Keratinocyte (primary cell): ENCODE measurements around the gene STAC3. TPM values are rescaled to one million over a fixed set of nuclear protein-coding genes. Genes with fewer than 3 reads are reported as not detected.

Experiments
- DNase-seq: peaks from one replicate; pipeline ENCODE4 v3.0.0-alpha.2; 2011; ENCODE audit warnings: low read depth, missing footprints, low spot score
- FAIRE-seq: peaks from 2 replicates; lab custom pipeline; 2011; peaks lifted over from hg19 to GRCh38; lab: Jason Lieb, UNC
- H2AFZ ChIP-seq: 2 replicates; pipeline ENCODE4 v1.6.0; 2012; ENCODE audit warnings: low read length, control low read depth, inconsistent platforms; ENCODE audit not compliant: control insufficient read depth
- H3K27ac ChIP-seq: 2 replicates; pipeline ENCODE4 v1.5.1; 2011; ENCODE audit warnings: low read length; ENCODE audit not compliant: control insufficient read depth, insufficient read depth
- H3K27me3 ChIP-seq: 3 replicates; pipeline ENCODE4 v1.6.0; 2011; ENCODE audit warnings: low read length; ENCODE audit not compliant: control insufficient read depth, insufficient read depth; ENCODE audit errors: extremely low read depth
- H3K36me3 ChIP-seq, 2 experiments: 2 replicates in 1 of 2; 3 replicates in 1 of 2; pipeline ENCODE4 v1.5.1; 2011; ENCODE audit warnings: low read length in 2 of 2, mild to moderate bottlenecking in 1 of 2; ENCODE audit not compliant: control insufficient read depth in 2 of 2, insufficient read depth in 2 of 2; ENCODE audit errors: extremely low read depth in 1 of 2
- H3K4me1 ChIP-seq: 3 replicates; pipeline ENCODE4 v1.5.1; 2011; ENCODE audit warnings: low read length; ENCODE audit not compliant: control insufficient read depth, insufficient read depth; ENCODE audit errors: extremely low read depth
- H3K4me2 ChIP-seq: 3 replicates; pipeline ENCODE4 v1.6.0; 2011; ENCODE audit warnings: low read depth, low read length; ENCODE audit not compliant: control insufficient read depth, insufficient read depth; ENCODE audit errors: extremely low read depth
- H3K4me3 ChIP-seq, 3 experiments: fragments of 200-600 bp in 1 of 3; sonication (generic) in 1 of 3; 2 replicates in 2 of 3; 3 replicates in 1 of 3; pipeline ENCODE4 v1.5.1; 2011 to 2016; ENCODE audit warnings: low read length in 3 of 3, mild to moderate bottlenecking in 3 of 3, control low read depth in 2 of 3, inconsistent platforms in 1 of 3, low read depth in 1 of 3, mixed read lengths in 1 of 3, mixed run types in 1 of 3, moderate library complexity in 1 of 3; ENCODE audit not compliant: control insufficient read depth in 2 of 3, insufficient read depth in 2 of 3; ENCODE audit errors: extremely low read depth in 1 of 3
- H3K79me2 ChIP-seq: 2 replicates; pipeline ENCODE4 v1.6.0; 2012; ENCODE audit warnings: low read length; ENCODE audit not compliant: control insufficient read depth, insufficient read depth
- H3K9ac ChIP-seq: 3 replicates; pipeline ENCODE4 v1.6.0; 2011; ENCODE audit warnings: low read length; ENCODE audit not compliant: control insufficient read depth, insufficient read depth; ENCODE audit errors: extremely low read depth
- H3K9me1 ChIP-seq: 3 replicates; pipeline ENCODE4 v1.6.0; 2011; ENCODE audit warnings: low read length; ENCODE audit not compliant: control insufficient read depth, insufficient read depth; ENCODE audit errors: extremely low read depth
- H3K9me3 ChIP-seq: 2 replicates; pipeline ENCODE4 v1.5.1; 2012; ENCODE audit warnings: low read depth, low read length; ENCODE audit not compliant: control insufficient read depth
- H4K20me1 ChIP-seq: 3 replicates; pipeline ENCODE4 v1.6.0; 2011; ENCODE audit warnings: low read length; ENCODE audit not compliant: control insufficient read depth, insufficient read depth; ENCODE audit errors: extremely low read depth
- EZH2 ChIP-seq: IDR thresholded peaks from one replicate; pipeline ENCODE4 v1.6.1; 2012; ENCODE audit warnings: inconsistent platforms, mild to moderate bottlenecking, low read length, moderate library complexity
- dilution Hi-C: fragments of 300-500 bp; cut with MboI; formaldehyde crosslinking; loops from one replicate; pipeline ENCODE4 v1.7.0; 2020; ENCODE audit warnings: low sequenced_read_pairs; ENCODE audit not compliant: extremely low pct_ligation_motif_present
- polyA plus RNA-seq, 5 experiments: library from polyadenylated mRNA; depleted of rRNA in 3 of 5; stranded (reverse) in 3 of 5; stranded (forward) in 1 of 5; unstranded in 1 of 5; fragments of >200 nt; gene quantifications; 1 replicate in 1 of 5; 2 replicates in 3 of 5; 3 replicates in 1 of 5; pipeline versions ENCODE4 v1.2.1 to v1.2.3, GENCODE V29; 2011 to 2012; ENCODE audit warnings: missing spikeins in 2 of 5, low read depth in 1 of 5, low replicate concordance in 1 of 5
- TF ChIP-seq, protein P1 (sequence below), 3 experiments: IDR thresholded peaks in 1 of 3; conservative IDR thresholded peaks in 1 of 3; optimal IDR thresholded peaks in 1 of 3; 2 replicates in 2 of 3; 3 replicates in 1 of 3; pipeline versions ENCODE3 to v1.5.1; 2011; ENCODE audit warnings: low read length in 3 of 3, mild to moderate bottlenecking in 3 of 3, moderate library complexity in 2 of 3, control low read depth in 1 of 3, inconsistent platforms in 1 of 3; ENCODE audit not compliant: insufficient read depth in 2 of 3; ENCODE audit errors: extremely low read depth in 1 of 3

Gene STAC3
- polyA plus RNA-seq, 1 donor (not counting 4 experiments of a cell fraction or from before 2014, with no cell fraction given), result 0.94 TPM

GRCh38 chr12:57215065-57215464 lies 35.9 kb downstream of the STAC3 start:
- H3K36me3 ChIP-seq, result peaks cover 0 to 5% of the 10 kb centered on the region in 2 experiments
- no peak overlapping the region for H3K4me3 ChIP-seq
- no peaks in the 10 kb centered on the region for H3K9me1 ChIP-seq
- H3K9ac ChIP-seq, result no peak overlapping the region
- H3K79me2 ChIP-seq, result no peaks in the 10 kb centered on the region
- peaks cover 44% of the 10 kb centered on the region for H3K27me3 ChIP-seq
- no peak for DNase-seq
- H2AFZ ChIP-seq, result no peak overlapping the region
- no peaks in the 10 kb centered on the region for H3K9me3 ChIP-seq
- no peak for TF ChIP-seq EZH2
- TF ChIP-seq, protein P1, sequence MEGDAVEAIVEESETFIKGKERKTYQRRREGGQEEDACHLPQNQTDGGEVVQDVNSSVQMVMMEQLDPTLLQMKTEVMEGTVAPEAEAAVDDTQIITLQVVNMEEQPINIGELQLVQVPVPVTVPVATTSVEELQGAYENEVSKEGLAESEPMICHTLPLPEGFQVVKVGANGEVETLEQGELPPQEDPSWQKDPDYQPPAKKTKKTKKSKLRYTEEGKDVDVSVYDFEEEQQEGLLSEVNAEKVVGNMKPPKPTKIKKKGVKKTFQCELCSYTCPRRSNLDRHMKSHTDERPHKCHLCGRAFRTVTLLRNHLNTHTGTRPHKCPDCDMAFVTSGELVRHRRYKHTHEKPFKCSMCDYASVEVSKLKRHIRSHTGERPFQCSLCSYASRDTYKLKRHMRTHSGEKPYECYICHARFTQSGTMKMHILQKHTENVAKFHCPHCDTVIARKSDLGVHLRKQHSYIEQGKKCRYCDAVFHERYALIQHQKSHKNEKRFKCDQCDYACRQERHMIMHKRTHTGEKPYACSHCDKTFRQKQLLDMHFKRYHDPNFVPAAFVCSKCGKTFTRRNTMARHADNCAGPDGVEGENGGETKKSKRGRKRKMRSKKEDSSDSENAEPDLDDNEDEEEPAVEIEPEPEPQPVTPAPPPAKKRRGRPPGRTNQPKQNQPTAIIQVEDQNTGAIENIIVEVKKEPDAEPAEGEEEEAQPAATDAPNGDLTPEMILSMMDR (optimal IDR thresholded peaks at IDR 0.05 in 1 of 3, IDR thresholded peaks at IDR 0.05 in 1 of 3, conservative IDR thresholded peaks at IDR 0.05 in 1 of 3; ENCODE audit: extremely low read depth in 1 of 3, insufficient read depth in 2 of 3, low read length in 3 of 3), result no peak
- H3K27ac ChIP-seq, result no peak overlapping the region
- H4K20me1 ChIP-seq, result no peaks in the 10 kb centered on the region
- no peak for FAIRE-seq
- H3K4me1 ChIP-seq, result peaks cover 38% of the 10 kb centered on the region
- peak overlapping the region; percentile 54 for H3K4me2 ChIP-seq
- dilution Hi-C loops, result no loop called here

DNA sequence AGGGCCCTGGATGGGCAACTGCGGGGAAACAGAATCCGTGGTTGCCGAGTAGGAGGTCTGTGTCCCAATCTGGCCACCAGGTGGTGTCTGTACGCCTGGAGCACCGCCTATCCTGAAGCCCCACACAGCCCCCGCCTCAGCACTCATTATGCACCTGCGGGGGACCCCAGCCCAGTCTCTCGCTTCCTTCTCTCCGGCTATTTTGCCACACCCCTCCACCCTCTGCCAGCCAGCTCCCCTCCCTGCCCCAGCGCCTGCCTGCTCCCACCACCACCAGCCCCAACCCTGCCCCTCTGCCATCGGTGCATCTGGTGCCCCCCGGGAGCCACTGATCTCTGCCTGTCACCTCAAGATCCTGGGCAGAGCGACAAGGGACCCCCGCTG lies 36.6 kb downstream of the STAC3 start:
- dilution Hi-C loops, result no loop called here
- no peaks in the 10 kb centered on the region for H3K9me3 ChIP-seq
- DNase-seq (no peak), FAIRE-seq (no peak)
- H4K20me1 ChIP-seq, result no peaks in the 10 kb centered on the region
- H3K79me2 ChIP-seq, result no peaks in the 10 kb centered on the region
- peaks cover 38% of the 10 kb centered on the region for H3K4me1 ChIP-seq
- H3K36me3 ChIP-seq, result peaks cover 0 to 5% of the 10 kb centered on the region in 2 experiments
- no peaks in the 10 kb centered on the region for H3K9me1 ChIP-seq
- no peak overlapping the region for H2AFZ ChIP-seq
- no peak overlapping the region for H3K27ac ChIP-seq
- TF ChIP-seq EZH2, result no peak
- TF ChIP-seq, protein P1 (optimal IDR thresholded peaks at IDR 0.05 in 1 of 3, IDR thresholded peaks at IDR 0.05 in 1 of 3, conservative IDR thresholded peaks at IDR 0.05 in 1 of 3; ENCODE audit: extremely low read depth in 1 of 3, insufficient read depth in 2 of 3, low read length in 3 of 3), result peak in 2 of 3 experiments; percentile 80 to 87
- H3K4me2 ChIP-seq, result no peak overlapping the region
- H3K9ac ChIP-seq, result no peak overlapping the region
- peaks cover 38% of the 10 kb centered on the region for H3K27me3 ChIP-seq
- no peak overlapping the region for H3K4me3 ChIP-seq
